PC-9 (cell line): Measurements from ENCODE around the gene TGFBI. TPM values are rescaled to one million over a fixed set of nuclear protein-coding genes. Genes with fewer than 3 reads are reported as not detected.

Experiments used
- BruUV-seq: library from RNA; stranded (reverse); fragments of 400-500 nt; replicated peaks from 2 replicates; lab custom pipeline; 2021; lab: Mats Ljungman, UMichigan
- CTCF ChIA-PET: fragments of 300-600 bp; sonication (Branson Sonifier 250); formaldehyde crosslinking; loops from one replicate; lab custom pipeline; 2022; ENCODE audit warnings: antibody characterized with exemption; lab: Charles Lee
- POLR2A ChIA-PET: fragments of 300-600 bp; sonication (Branson Sonifier 250); formaldehyde crosslinking; loops from one replicate; lab custom pipeline; 2022; ENCODE audit warnings: antibody characterized with exemption; ENCODE audit not compliant: unreplicated experiment; lab: Charles Lee
- DNase-seq, 2 experiments: peaks; one replicate each; pipeline versions ENCODE4 v3.0.0 to v3.0.0-alpha.2; 2015 to 2022; ENCODE audit warnings: mixed read lengths in 1 of 2
- H2AFZ ChIP-seq: fragments of 200-600 bp; sonication (generic); 2 replicates; pipeline ENCODE4 v1.8.1; 2017; ENCODE audit warnings: antibody characterized with exemption
- H3F3A ChIP-seq: fragments of 200-600 bp; sonication (generic); 2 replicates; pipeline ENCODE4 v1.8.1; 2017; ENCODE audit warnings: antibody characterized with exemption, mild to moderate bottlenecking, low read depth; ENCODE audit not compliant: insufficient read depth
- H3K27ac ChIP-seq: fragments of 200-600 bp; sonication (generic); 2 replicates; pipeline ENCODE4 v1.6.1; 2016; ENCODE audit warnings: mixed run types
- H3K27me3 ChIP-seq: fragments of 200-600 bp; sonication (generic); 2 replicates; pipeline ENCODE4 v1.6.1; 2016; ENCODE audit warnings: low read depth, mixed run types; ENCODE audit not compliant: insufficient read depth
- H3K36me3 ChIP-seq: fragments of 200-600 bp; sonication (generic); 2 replicates; pipeline ENCODE4 v1.6.1; 2016; ENCODE audit warnings: low read depth, mixed run types
- H3K4me1 ChIP-seq: fragments of 200-600 bp; sonication (generic); replicated peaks from 2 replicates; pipeline ENCODE4 v1.6.1; 2016; ENCODE audit warnings: mixed run types; ENCODE audit not compliant: insufficient read depth
- H3K4me2 ChIP-seq: fragments of 200-600 bp; sonication (generic); 2 replicates; pipeline ENCODE4 v1.6.1; 2017; ENCODE audit warnings: mixed run types
- H3K4me3 ChIP-seq: fragments of 200-600 bp; sonication (generic); 2 replicates; pipeline ENCODE4 v1.6.1; 2016; ENCODE audit warnings: mixed run types
- H3K79me2 ChIP-seq: fragments of 200-600 bp; sonication (generic); 2 replicates; pipeline ENCODE4 v1.6.1; 2017; ENCODE audit warnings: low read depth, mixed run types
- H3K9me2 ChIP-seq: fragments of 200-600 bp; sonication (generic); 2 replicates; pipeline ENCODE4 v1.8.1; 2017; ENCODE audit warnings: mild to moderate bottlenecking; ENCODE audit not compliant: insufficient read depth
- H3K9me3 ChIP-seq: fragments of 200-600 bp; sonication (generic); 2 replicates; pipeline ENCODE4 v1.8.1; 2016; ENCODE audit warnings: low read depth; ENCODE audit not compliant: insufficient read depth
- H4K20me1 ChIP-seq: fragments of 200-600 bp; sonication (generic); 2 replicates; pipeline ENCODE4 v1.8.1; 2017; ENCODE audit not compliant: insufficient read depth
- CTCF ChIP-seq: fragments of 200-600 bp; sonication (generic); conservative IDR thresholded peaks from 2 replicates; pipeline ENCODE4 v1.6.1; 2017; ENCODE audit warnings: mixed run types, antibody characterized with exemption, mild to moderate bottlenecking, moderate library complexity
- EZH2 ChIP-seq: fragments of 200-600 bp; sonication (generic); IDR thresholded peaks from 2 replicates; pipeline ENCODE4 v1.8.0; 2017; ENCODE audit warnings: antibody characterized with exemption, low read depth
- intact Hi-C: fragments of 100-400 bp; cut with micrococcal nuclease; formaldehyde crosslinking; loops from one replicate; pipeline ENCODE4 v1.10.0; 2022; ENCODE audit not compliant: unreplicated experiment
- total RNA-seq: library from RNA; stranded (reverse); gene quantifications from 2 replicates; pipeline ENCODE4 v1.2.3, GENCODE V29; 2021

TGFBI gene
- total RNA-seq, 1 experiment from 2014 or later: 437 TPM

- Histone ChIP-seq H3F3A (peaks cover 38% of the 10 kb centered on the region; the same call in 1 of the 2 replicates), H3K27me3 (no peaks in the 10 kb centered on the region), H3K9me2 (no peaks in the 10 kb centered on the region), H3K4me1 (peaks cover 51% of the 10 kb centered on the region), H3K4me2 (no peak overlapping the region), H3K36me3 (peaks cover 15% of the 10 kb centered on the region), H3K9me3 (no peaks in the 10 kb centered on the region), H3K4me3 (no peak overlapping the region), H2AFZ (no peak overlapping the region), H4K20me1 (no peaks in the 10 kb centered on the region), H3K79me2 (no peaks in the 10 kb centered on the region), H3K27ac (no peak overlapping the region)
- no peak for DNase-seq
- intact Hi-C loops: no loop called here
- BruUV-seq: no TSS peak
- POLR2A ChIA-PET: no interaction called here
- no peak for TF ChIP-seq EZH2
- TF ChIP-seq CTCF: no peak
- CTCF ChIA-PET: interaction anchor here (1.0 to 1.4 kb wide), 2 partner anchors 79 to 111 kb away, joined by 3 to 4 read pairs; no protein-coding TSS in a partner anchor
These were observed 28.1 kb downstream of the TGFBI start for GRCh38 chr5:136056771-136057335.

- no peak overlapping the region for H2AFZ ChIP-seq
- BruUV-seq: no TSS peak
- ChIA-PET CTCF (interaction anchor here (0.6 to 1.4 kb wide), 4 partner anchors 29 to 112 kb away, joined by 3 to 4 read pairs (median 4); no protein-coding TSS in a partner anchor), POLR2A (no interaction called here)
- H3K4me2 ChIP-seq: peak overlapping the region; percentile 29; the same call in 1 of the 2 replicates
- no peaks in the 10 kb centered on the region for H3K9me3 ChIP-seq
- TF ChIP-seq CTCF (no peak), EZH2 (no peak)
- peaks cover 31% of the 10 kb centered on the region; the same call in 1 of the 2 replicates for H3F3A ChIP-seq
- H3K9me2 ChIP-seq: no peaks in the 10 kb centered on the region
- peaks cover 15% of the 10 kb centered on the region for H3K36me3 ChIP-seq
- H3K79me2 ChIP-seq: no peaks in the 10 kb centered on the region
- peak overlapping the region; percentile 27 for H3K27ac ChIP-seq
- H3K27me3 ChIP-seq: no peaks in the 10 kb centered on the region
- no peak for DNase-seq
- intact Hi-C loops: no loop called here
- H3K4me3 ChIP-seq: no peak overlapping the region
- no peaks in the 10 kb centered on the region for H4K20me1 ChIP-seq
- H3K4me1 ChIP-seq: peaks cover 44% of the 10 kb centered on the region
These were observed 28.7 kb downstream of the TGFBI start for GRCh38 chr5:136057401-136058038.

- H3K4me2 ChIP-seq: peak overlapping the region; percentile 29
- H3K9me3 ChIP-seq: no peaks in the 10 kb centered on the region
- no peaks in the 10 kb centered on the region for H3K79me2 ChIP-seq
- peak overlapping the region; percentile 27 for H3K27ac ChIP-seq
- H3F3A ChIP-seq: peaks cover 23% of the 10 kb centered on the region; the same call in 1 of the 2 replicates
- no peak for TF ChIP-seq EZH2
- TF ChIP-seq CTCF: peak; percentile 68
- ChIA-PET POLR2A (no interaction called here), CTCF (interaction anchor here (0.6 to 1.4 kb wide), 6 partner anchors 28 to 115 kb away, joined by 3 to 4 read pairs (median 4); no protein-coding TSS in a partner anchor)
- H2AFZ ChIP-seq: no peak overlapping the region
- no peaks in the 10 kb centered on the region for H4K20me1 ChIP-seq
- no peak overlapping the region for H3K4me3 ChIP-seq
- peak in 1 of 2 experiments; percentile 72 for DNase-seq
- no TSS peak for BruUV-seq
- peaks cover 37% of the 10 kb centered on the region for H3K4me1 ChIP-seq
- no peaks in the 10 kb centered on the region for H3K9me2 ChIP-seq
- intact Hi-C loops: no loop called here
- peaks cover 15% of the 10 kb centered on the region for H3K36me3 ChIP-seq
- H3K27me3 ChIP-seq: no peaks in the 10 kb centered on the region
These were observed 29.5 kb downstream of the TGFBI start for GRCh38 chr5:136058039-136058971.
